H1 (cell line): ENCODE results near the gene NSDHL.

Experiments used
- CHD2 ChIP-seq: IDR thresholded peaks from 2 replicates; pipeline ENCODE4 v1.6.1; 2012; ENCODE audit warnings: low read length, improper control_type of control experiment
- KDM4A ChIP-seq: IDR thresholded peaks from one replicate; pipeline ENCODE4 v1.7.1; 2012; ENCODE audit warnings: low read depth, mild to moderate bottlenecking, moderate library complexity, low read length, inconsistent platforms; ENCODE audit not compliant: severe bottlenecking
- POLR2A ChIP-seq, 2 experiments: IDR thresholded peaks; 1 replicate in 1 of 2; 2 replicates in 1 of 2; pipeline ENCODE4 v1.6.1; 2011; ENCODE audit warnings: low read depth in 2 of 2, low read length in 2 of 2, mild to moderate bottlenecking in 2 of 2; ENCODE audit errors: control extremely low read depth in 1 of 2
- POLR2AphosphoS5 ChIP-seq: IDR thresholded peaks from 2 replicates; pipeline ENCODE4 v1.6.1; 2011; ENCODE audit warnings: low read depth, low read length
- POU5F1 ChIP-seq: IDR thresholded peaks from 2 replicates; pipeline ENCODE4 v1.6.1; 2011; ENCODE audit warnings: low read depth, mild to moderate bottlenecking, low read length, moderate library complexity
- RXRA ChIP-seq: IDR thresholded peaks from 2 replicates; pipeline ENCODE4 v1.6.1; 2011; ENCODE audit warnings: low read depth, mild to moderate bottlenecking, low read length, moderate library complexity; ENCODE audit not compliant: insufficient read depth
- SIX5 ChIP-seq: IDR thresholded peaks from 2 replicates; pipeline ENCODE4 v1.6.1; 2011; ENCODE audit warnings: mild to moderate bottlenecking, low read depth, low read length
- SP1 ChIP-seq: IDR thresholded peaks from 2 replicates; pipeline ENCODE4 v1.6.1; 2011; ENCODE audit warnings: low read depth, low read length
- TAF1 ChIP-seq: IDR thresholded peaks from 2 replicates; pipeline ENCODE4 v1.6.1; 2011; ENCODE audit warnings: mild to moderate bottlenecking, low read depth, low read length

GRCh38 chrX:152899874-152900719, 69.2 kb downstream of the NSDHL start:
- no peak for TF ChIP-seq KDM4A
- TF ChIP-seq POLR2A (IDR thresholded peaks at IDR 0.05; ENCODE audit: control extremely low read depth in 1 of 2, low read depth in 2 of 2, low read length in 2 of 2) = no peak
- no peak for TF ChIP-seq POU5F1
- TF ChIP-seq SIX5 = no peak
- no peak for TF ChIP-seq POLR2AphosphoS5
- TF ChIP-seq RXRA = no peak
- no peak for TF ChIP-seq SP1
- TF ChIP-seq TAF1 = no peak
- TF ChIP-seq CHD2 = no peak
